Liver (tissue), 9 donors: Measurements from ENCODE around the gene RECQL. TPM values are rescaled to one million over a fixed set of nuclear protein-coding genes. Genes with fewer than 3 reads are reported as not detected.

Experiments
- DNase-seq: peaks from one replicate; pipeline ENCODE4 v3.0.0-alpha.2; 2017; ENCODE audit warnings: low spot score
- H3K27ac ChIP-seq, 2 donors: one replicate each; pipeline ENCODE4 v1.7.0; 2013; ENCODE audit warnings: inconsistent platforms in 2 of 2, low read length in 2 of 2, control low read depth in 1 of 2, low read depth in 1 of 2, mild to moderate bottlenecking in 1 of 2
- H3K27me3 ChIP-seq, 4 donors: one replicate each; pipeline versions ENCODE4 v1.6.1 to v1.7.0; 2013; ENCODE audit warnings: low read length in 3 of 4, inconsistent platforms in 1 of 4, mild to moderate bottlenecking in 1 of 4, moderate library complexity in 1 of 4; ENCODE audit not compliant: control insufficient read depth in 4 of 4, insufficient read depth in 4 of 4
- H3K36me3 ChIP-seq, 4 donors: one replicate each; pipeline versions ENCODE4 v1.6.1 to v1.7.0; 2013; ENCODE audit warnings: low read length in 3 of 4, mild to moderate bottlenecking in 3 of 4, low read depth in 1 of 4, moderate library complexity in 1 of 4; ENCODE audit not compliant: control insufficient read depth in 4 of 4, insufficient read depth in 3 of 4
- H3K4me1 ChIP-seq, 4 donors: one replicate each; pipeline versions ENCODE4 v1.6.1 to v1.7.0; 2013; ENCODE audit warnings: low read length in 3 of 4, mild to moderate bottlenecking in 3 of 4, moderate library complexity in 1 of 4; ENCODE audit not compliant: control insufficient read depth in 4 of 4, insufficient read depth in 4 of 4
- H3K4me3 ChIP-seq, 3 donors: one replicate each; pipeline versions ENCODE4 v1.6.1 to v1.7.0; 2013; ENCODE audit warnings: low read length in 3 of 3, control low read depth in 1 of 3, low read depth in 1 of 3, mild to moderate bottlenecking in 1 of 3
- H3K9ac ChIP-seq, 2 donors: one replicate each; pipeline ENCODE4 v1.7.0; 2013; ENCODE audit warnings: low read length in 2 of 2, mild to moderate bottlenecking in 2 of 2, moderate library complexity in 2 of 2, control low read depth in 1 of 2, low read depth in 1 of 2
- H3K9me3 ChIP-seq, 4 donors: one replicate each; pipeline versions ENCODE4 v1.6.1 to v1.7.0; 2013; ENCODE audit warnings: low read length in 3 of 4; ENCODE audit not compliant: control insufficient read depth in 4 of 4
- CTCF ChIP-seq: fragments of 150-350 bp; IDR thresholded peaks from 2 replicates; pipeline ENCODE4 v1.5.1; 2017; ENCODE audit warnings: improper control_type of control experiment, low read depth, low read length; ENCODE audit not compliant: missing input control
- EGR1 ChIP-seq, 2 donors: IDR thresholded peaks; 2 replicates each; pipeline ENCODE4 v1.6.1; 2016 to 2018; ENCODE audit warnings: antibody characterized with exemption in 2 of 2, low read depth in 2 of 2
- FOXA1 ChIP-seq: IDR thresholded peaks from 2 replicates; pipeline ENCODE4 v1.6.1; 2016; ENCODE audit warnings: antibody characterized with exemption
- FOXA2 ChIP-seq: IDR thresholded peaks from 2 replicates; pipeline ENCODE4 v1.6.1; 2016; ENCODE audit warnings: antibody characterized with exemption
- GABPA ChIP-seq, 2 donors: IDR thresholded peaks in 1 of 2; conservative IDR thresholded peaks in 1 of 2; 2 replicates each; pipeline ENCODE4 v1.6.1; 2016; ENCODE audit warnings: antibody characterized with exemption in 2 of 2, mild to moderate bottlenecking in 1 of 2, moderate library complexity in 1 of 2
- HNF4A ChIP-seq, 2 donors: conservative IDR thresholded peaks; 2 replicates each; pipeline ENCODE4 v1.6.1; 2016; ENCODE audit warnings: antibody characterized with exemption in 2 of 2, mild to moderate bottlenecking in 2 of 2
- HNF4G ChIP-seq: IDR thresholded peaks from 2 replicates; pipeline ENCODE4 v1.6.1; 2016; ENCODE audit warnings: antibody characterized with exemption
- JUND ChIP-seq, 2 donors: IDR thresholded peaks; 2 replicates each; pipeline ENCODE4 v1.6.1; 2016; ENCODE audit warnings: antibody characterized with exemption in 2 of 2
- NR2F2 ChIP-seq: IDR thresholded peaks from 2 replicates; pipeline ENCODE4 v1.6.1; 2016; ENCODE audit warnings: antibody characterized with exemption
- RAD21 ChIP-seq, 2 donors: IDR thresholded peaks; 2 replicates each; pipeline ENCODE4 v1.6.1; 2016; ENCODE audit warnings: antibody characterized with exemption in 2 of 2, mild to moderate bottlenecking in 2 of 2
- SP1 ChIP-seq: IDR thresholded peaks from 2 replicates; pipeline ENCODE4 v1.6.1; 2018; ENCODE audit warnings: antibody characterized with exemption, mild to moderate bottlenecking
- TAF1 ChIP-seq: conservative IDR thresholded peaks from 2 replicates; pipeline ENCODE4 v1.6.1; 2016; ENCODE audit warnings: antibody characterized with exemption, mild to moderate bottlenecking
- YY1 ChIP-seq: IDR thresholded peaks from 2 replicates; pipeline ENCODE4 v1.6.1; 2016; ENCODE audit warnings: antibody characterized with exemption, mild to moderate bottlenecking
- ZBTB33 ChIP-seq: IDR thresholded peaks from 2 replicates; pipeline ENCODE4 v1.6.1; 2016; ENCODE audit warnings: antibody characterized with exemption
- WGBS: extraction: QIAGEN DNeasy Blood & Tissue Kit; methylation state at CpG from one replicate; pipeline ENCODE4 v1.1.7; 2013; 5-methylcytosine and 5-hydroxymethylcytosine counted together
- polyA plus RNA-seq, 2 donors: library from polyadenylated mRNA; stranded (reverse) in 1 of 2; unstranded in 1 of 2; fragments of 200-250 nt in 1 of 2; fragments of >200 nt in 1 of 2; fragmentation: Nextera tagmentation in 1 of 2; extraction: Ambion mirVana in 1 of 2; gene quantifications; one replicate each; pipeline versions ENCODE4 v1.2.1 to v1.2.3, GENCODE V29; 2013 to 2015
- total RNA-seq, 2 donors: library from RNA; depleted of rRNA; stranded (reverse); fragments of >200 nt; gene quantifications; one replicate each; pipeline ENCODE4 v1.2.3, GENCODE V29; 2014
- donor health status: healthy.
- donor health status: healthy.
- donor health status: healthy.
- donor health status: healthy.
- donor health status: healthy.

Gene RECQL
- total and polyA plus RNA-seq, 4 donors, result 5.8 to 20.1 (median 12.0) TPM

DNA sequence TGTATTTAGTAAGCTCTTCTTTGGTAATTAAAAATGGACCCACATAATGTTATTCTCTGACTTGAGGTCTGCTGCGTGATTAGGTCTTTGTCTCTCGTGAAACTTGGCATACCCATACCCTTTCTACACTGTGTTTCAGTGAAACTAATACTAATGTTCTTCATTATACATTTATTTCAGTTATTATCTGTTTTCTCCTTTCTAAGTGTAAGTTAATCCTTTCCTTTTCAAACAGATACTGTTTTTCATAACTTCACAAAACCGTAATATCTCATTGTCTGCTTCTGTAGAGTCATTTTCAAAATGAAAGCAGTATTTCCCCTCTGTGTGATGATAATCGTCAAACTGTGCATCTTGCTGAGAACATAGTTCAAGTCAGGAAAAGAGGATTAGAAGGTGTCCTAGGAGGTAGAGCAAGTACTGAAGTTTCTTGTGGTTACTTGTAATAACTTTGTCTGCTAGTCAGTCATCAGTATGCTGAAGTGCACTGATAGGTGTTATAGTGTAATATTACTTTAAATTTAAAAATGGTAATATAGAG is 48.1 kb downstream of the RECQL start:
- no peaks in the 10 kb centered on the region for H3K27me3 ChIP-seq
- peaks cover 6 to 29% (median 15%) of the 10 kb centered on the region in 4 donors for H3K36me3 ChIP-seq
- no peaks in the 10 kb centered on the region for H3K4me1 ChIP-seq
- TF ChIP-seq GABPA (IDR thresholded peaks at IDR 0.05 in 1 of 2, conservative IDR thresholded peaks at IDR 0.05 in 1 of 2) (no peak), SP1 (no peak), ZBTB33 (no peak), TAF1 (no peak), FOXA1 (no peak), FOXA2 (no peak), HNF4A (conservative IDR thresholded peaks at IDR 0.05) (no peak), YY1 (no peak)
- no peak overlapping the region for H3K27ac ChIP-seq
- H3K9me3 ChIP-seq, result no peaks in the 10 kb centered on the region
- no peak overlapping the region for H3K4me3 ChIP-seq
- no peak overlapping the region for H3K9ac ChIP-seq
- no peak for DNase-seq
- WGBS, result 90% methylated on average over 4 of the region's 4 CpGs

- Histone ChIP-seq H3K4me1 (no peaks in the 10 kb centered on the region), H3K27me3 (no peaks in the 10 kb centered on the region), H3K4me3 (no peak overlapping the region), H3K36me3 (peaks cover 0 to 20% (median 14%) of the 10 kb centered on the region in 4 donors), H3K9me3 (no peaks in the 10 kb centered on the region), H3K27ac (no peak overlapping the region), H3K9ac (no peak overlapping the region)
- no peak for DNase-seq
- TF ChIP-seq HNF4G, result no peak
- peak; percentile 17 for TF ChIP-seq CTCF
- no peak for TF ChIP-seq NR2F2
- TF ChIP-seq EGR1 (IDR thresholded peaks at IDR 0.05; ENCODE audit: low read depth in 2 of 2), result no peak
- no peak for TF ChIP-seq JUND (IDR thresholded peaks at IDR 0.05)
- no peak for TF ChIP-seq HNF4A (conservative IDR thresholded peaks at IDR 0.05)
- TF ChIP-seq RAD21 (IDR thresholded peaks at IDR 0.05), result peak in 1 of 2 donors; percentile 69
- 73% methylated on average over 1 of the region's 1 CpG for WGBS
Measured at GRCh38 chr12:21451529-21451928, 49.9 kb downstream of the RECQL start.

DNA sequence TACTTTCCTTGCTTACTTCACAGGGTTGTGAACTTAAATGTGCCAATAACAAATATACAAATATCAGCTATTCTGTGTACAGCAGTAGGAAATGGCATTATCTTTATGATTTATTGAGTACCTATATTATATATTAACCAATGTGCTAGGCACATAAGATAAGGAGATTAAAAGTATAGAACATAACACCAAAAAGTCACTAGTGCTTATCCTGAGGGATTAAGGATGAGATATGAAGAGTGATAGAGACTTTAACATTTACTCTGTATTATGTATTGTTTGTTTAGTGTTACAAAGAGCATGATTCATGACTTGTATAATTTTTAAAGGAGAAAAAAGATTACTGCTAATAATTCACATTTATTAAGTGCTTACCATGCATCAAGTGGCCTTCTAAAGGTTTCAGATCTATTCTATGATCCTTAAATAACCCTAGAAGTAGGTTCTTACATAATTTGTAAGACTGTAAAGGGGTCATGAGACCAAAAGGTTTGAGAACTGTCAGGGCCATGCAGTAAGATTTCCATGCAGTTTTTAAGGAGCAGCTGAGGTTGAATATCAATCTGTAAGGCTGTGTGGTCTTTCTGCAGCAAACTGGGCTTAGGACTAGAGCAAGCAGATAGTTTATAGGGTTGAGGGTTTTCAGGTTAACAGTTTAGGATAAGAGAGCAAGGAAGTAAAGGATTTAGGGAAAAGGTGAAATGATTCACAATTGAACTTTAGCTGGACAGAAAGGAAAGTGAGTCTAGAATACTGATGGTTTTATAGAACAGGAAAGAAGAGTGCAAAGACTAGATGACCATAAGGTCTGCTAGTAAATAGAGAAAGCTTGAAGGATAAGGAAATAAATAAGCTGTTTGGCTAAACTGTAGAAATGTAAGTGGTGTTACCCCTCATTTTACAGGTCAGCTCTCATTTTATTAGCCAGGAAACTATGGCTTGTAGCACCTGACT is 57.0 kb downstream of the RECQL start:
- Histone ChIP-seq H3K4me1 (no peaks in the 10 kb centered on the region), H3K4me3 (no peak overlapping the region), H3K9ac (no peak overlapping the region), H3K36me3 (peaks cover 1 to 24% (median 14%) of the 10 kb centered on the region in 4 donors), H3K27ac (no peak overlapping the region), H3K9me3 (no peaks in the 10 kb centered on the region), H3K27me3 (no peaks in the 10 kb centered on the region)
- DNase-seq, result no peak
- TF ChIP-seq FOXA2, result no peak
